Measurements from ENCODE around the gene NOD2. TPM values are rescaled to one million over a fixed set of nuclear protein-coding genes. Genes with fewer than 3 reads are reported as not detected.

NOD2 gene
- total RNA-seq, 1 experiment from 2014 or later, result not detected

DNA sequence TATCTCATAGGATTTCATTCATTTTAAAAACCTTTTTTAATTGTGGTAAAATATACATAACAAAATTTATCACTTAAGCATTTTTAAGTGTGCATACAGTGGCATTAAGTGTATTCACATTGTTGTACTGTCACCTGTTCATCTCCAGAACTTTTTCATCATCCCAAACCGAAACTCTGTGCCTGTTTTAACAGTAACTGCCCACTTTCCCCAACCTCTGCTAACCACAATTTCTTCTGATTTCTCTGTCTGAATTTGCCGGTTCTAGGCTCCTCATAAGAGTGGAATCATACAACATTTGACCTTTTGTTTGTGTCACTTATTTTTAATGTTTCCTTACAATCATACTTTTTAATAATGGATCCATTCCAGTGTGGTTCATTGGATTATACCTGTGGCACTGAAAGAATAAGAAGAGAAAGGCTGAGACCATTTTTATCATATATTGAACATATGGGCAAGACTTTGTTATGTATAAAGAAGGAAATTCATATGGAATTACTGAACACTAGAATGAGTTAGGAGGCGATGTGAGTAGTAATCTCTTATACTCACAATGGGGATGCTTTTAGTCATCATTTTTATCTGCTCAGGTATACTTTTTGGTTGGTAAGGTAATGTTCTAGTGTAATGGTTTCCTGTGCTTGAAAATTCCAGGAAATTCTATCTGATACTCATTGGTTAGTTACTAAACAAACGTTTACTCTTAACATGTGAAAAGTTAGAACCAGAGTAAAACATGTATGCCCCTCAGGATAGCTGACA, 59.2 kb downstream of the NOD2 start:
- no peak overlapping the region for H3K4me3 ChIP-seq (ENCODE audit: low read depth in 2 of 2, low read length in 2 of 2)
- H3K27ac ChIP-seq (ENCODE audit: low read length), result no peak overlapping the region
- POLR2A ChIA-PET, result no interaction called here
- DNase-seq (ENCODE audit: low read depth, low spot score) (no peak), ATAC-seq (no peak)
- in situ Hi-C loops (cut with HindIII; ENCODE audit: low pct_unique_long_range_greater_than_20kb, low sequenced_read_pairs) (no loop called here), intact Hi-C loops (cut with micrococcal nuclease; ENCODE audit: unreplicated experiment) (no loop called here)
- no peaks in the 10 kb centered on the region for H3K9me3 ChIP-seq (ENCODE audit: control insufficient read depth, insufficient read depth, low read depth, low read length)
- CTCF ChIA-PET, result no interaction called here
- TF ChIP-seq, protein P1, sequence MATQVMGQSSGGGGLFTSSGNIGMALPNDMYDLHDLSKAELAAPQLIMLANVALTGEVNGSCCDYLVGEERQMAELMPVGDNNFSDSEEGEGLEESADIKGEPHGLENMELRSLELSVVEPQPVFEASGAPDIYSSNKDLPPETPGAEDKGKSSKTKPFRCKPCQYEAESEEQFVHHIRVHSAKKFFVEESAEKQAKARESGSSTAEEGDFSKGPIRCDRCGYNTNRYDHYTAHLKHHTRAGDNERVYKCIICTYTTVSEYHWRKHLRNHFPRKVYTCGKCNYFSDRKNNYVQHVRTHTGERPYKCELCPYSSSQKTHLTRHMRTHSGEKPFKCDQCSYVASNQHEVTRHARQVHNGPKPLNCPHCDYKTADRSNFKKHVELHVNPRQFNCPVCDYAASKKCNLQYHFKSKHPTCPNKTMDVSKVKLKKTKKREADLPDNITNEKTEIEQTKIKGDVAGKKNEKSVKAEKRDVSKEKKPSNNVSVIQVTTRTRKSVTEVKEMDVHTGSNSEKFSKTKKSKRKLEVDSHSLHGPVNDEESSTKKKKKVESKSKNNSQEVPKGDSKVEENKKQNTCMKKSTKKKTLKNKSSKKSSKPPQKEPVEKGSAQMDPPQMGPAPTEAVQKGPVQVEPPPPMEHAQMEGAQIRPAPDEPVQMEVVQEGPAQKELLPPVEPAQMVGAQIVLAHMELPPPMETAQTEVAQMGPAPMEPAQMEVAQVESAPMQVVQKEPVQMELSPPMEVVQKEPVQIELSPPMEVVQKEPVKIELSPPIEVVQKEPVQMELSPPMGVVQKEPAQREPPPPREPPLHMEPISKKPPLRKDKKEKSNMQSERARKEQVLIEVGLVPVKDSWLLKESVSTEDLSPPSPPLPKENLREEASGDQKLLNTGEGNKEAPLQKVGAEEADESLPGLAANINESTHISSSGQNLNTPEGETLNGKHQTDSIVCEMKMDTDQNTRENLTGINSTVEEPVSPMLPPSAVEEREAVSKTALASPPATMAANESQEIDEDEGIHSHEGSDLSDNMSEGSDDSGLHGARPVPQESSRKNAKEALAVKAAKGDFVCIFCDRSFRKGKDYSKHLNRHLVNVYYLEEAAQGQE (IDR thresholded peaks at IDR 0.05; ENCODE audit: insufficient read depth in 1 of 2, low read depth in 2 of 2, low read length in 1 of 2), result no peak
- TF ChIP-seq POLR2AphosphoS5 (IDR thresholded peaks at IDR 0.05; ENCODE audit: low read depth, low read length) (no peak), TCF7L2 (IDR thresholded peaks at IDR 0.05; ENCODE audit: low read depth, low read length) (no peak), SIN3A (IDR thresholded peaks at IDR 0.05; ENCODE audit: borderline replicate concordance, insufficient read depth, low read depth, low read length) (no peak)
- TF ChIP-seq, protein P2, sequence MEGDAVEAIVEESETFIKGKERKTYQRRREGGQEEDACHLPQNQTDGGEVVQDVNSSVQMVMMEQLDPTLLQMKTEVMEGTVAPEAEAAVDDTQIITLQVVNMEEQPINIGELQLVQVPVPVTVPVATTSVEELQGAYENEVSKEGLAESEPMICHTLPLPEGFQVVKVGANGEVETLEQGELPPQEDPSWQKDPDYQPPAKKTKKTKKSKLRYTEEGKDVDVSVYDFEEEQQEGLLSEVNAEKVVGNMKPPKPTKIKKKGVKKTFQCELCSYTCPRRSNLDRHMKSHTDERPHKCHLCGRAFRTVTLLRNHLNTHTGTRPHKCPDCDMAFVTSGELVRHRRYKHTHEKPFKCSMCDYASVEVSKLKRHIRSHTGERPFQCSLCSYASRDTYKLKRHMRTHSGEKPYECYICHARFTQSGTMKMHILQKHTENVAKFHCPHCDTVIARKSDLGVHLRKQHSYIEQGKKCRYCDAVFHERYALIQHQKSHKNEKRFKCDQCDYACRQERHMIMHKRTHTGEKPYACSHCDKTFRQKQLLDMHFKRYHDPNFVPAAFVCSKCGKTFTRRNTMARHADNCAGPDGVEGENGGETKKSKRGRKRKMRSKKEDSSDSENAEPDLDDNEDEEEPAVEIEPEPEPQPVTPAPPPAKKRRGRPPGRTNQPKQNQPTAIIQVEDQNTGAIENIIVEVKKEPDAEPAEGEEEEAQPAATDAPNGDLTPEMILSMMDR (IDR thresholded peaks at IDR 0.05), result no peak
- no peaks in the 10 kb centered on the region for H3K36me3 ChIP-seq (ENCODE audit: control insufficient read depth, insufficient read depth, low read length)
- no peaks in the 10 kb centered on the region for H3K4me1 ChIP-seq (ENCODE audit: control insufficient read depth, insufficient read depth, low read length)
- no TSS peak for BruUV-seq (replicated peaks)
- H3K27me3 ChIP-seq (ENCODE audit: control insufficient read depth, insufficient read depth, low read length), result no peaks in the 10 kb centered on the region

DNA sequence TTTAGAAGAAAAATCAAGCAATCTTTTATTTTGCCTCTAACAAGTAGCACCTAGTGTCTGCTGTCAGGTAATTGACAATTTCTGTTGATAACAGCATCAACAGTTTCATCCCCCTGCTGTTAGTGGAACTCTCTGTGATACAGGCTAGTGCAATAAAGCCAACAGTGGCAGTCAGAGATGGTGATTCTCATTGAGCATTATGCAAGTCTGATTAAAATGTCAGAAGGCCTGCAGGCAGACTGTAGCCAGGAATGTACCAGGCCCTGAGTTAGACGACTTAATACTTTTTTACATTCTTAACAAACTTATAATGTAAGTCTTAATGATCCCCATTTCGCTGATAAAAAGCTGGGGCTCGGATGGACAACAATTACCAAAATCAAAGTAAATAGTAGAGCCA, 63.1 kb downstream of the NOD2 start:
- no peak overlapping the region for H3K4me3 ChIP-seq (ENCODE audit: low read depth in 2 of 2, low read length in 2 of 2)
- no peak for TF ChIP-seq TCF7L2 (IDR thresholded peaks at IDR 0.05; ENCODE audit: low read depth, low read length)
- TF ChIP-seq, protein P2 (IDR thresholded peaks at IDR 0.05), result no peak
- TF ChIP-seq, protein P1 (IDR thresholded peaks at IDR 0.05; ENCODE audit: insufficient read depth in 1 of 2, low read depth in 2 of 2, low read length in 1 of 2), result no peak
- no peak for TF ChIP-seq POLR2AphosphoS5 (IDR thresholded peaks at IDR 0.05; ENCODE audit: low read depth, low read length)
- no peak for TF ChIP-seq SIN3A (IDR thresholded peaks at IDR 0.05; ENCODE audit: borderline replicate concordance, insufficient read depth, low read depth, low read length)
- no peak for ATAC-seq
- DNase-seq (ENCODE audit: low read depth, low spot score), result no peak
- no TSS peak for BruUV-seq (replicated peaks)
- POLR2A ChIA-PET, result no interaction called here
- H3K9me3 ChIP-seq (ENCODE audit: control insufficient read depth, insufficient read depth, low read depth, low read length), result no peaks in the 10 kb centered on the region
- in situ Hi-C loops (cut with HindIII; ENCODE audit: low pct_unique_long_range_greater_than_20kb, low sequenced_read_pairs) (no loop called here), intact Hi-C loops (cut with micrococcal nuclease; ENCODE audit: unreplicated experiment) (no loop called here)
- no peaks in the 10 kb centered on the region for H3K4me1 ChIP-seq (ENCODE audit: control insufficient read depth, insufficient read depth, low read length)
- no peaks in the 10 kb centered on the region for H3K27me3 ChIP-seq (ENCODE audit: control insufficient read depth, insufficient read depth, low read length)
- CTCF ChIA-PET, result no interaction called here
- no peaks in the 10 kb centered on the region for H3K36me3 ChIP-seq (ENCODE audit: control insufficient read depth, insufficient read depth, low read length)
- H3K27ac ChIP-seq (ENCODE audit: low read length), result no peak overlapping the region

All from Panc1 (cell line).